SK-N-SH (cell line): ENCODE data around the gene CASZ1. TPM values are rescaled to one million over a fixed set of nuclear protein-coding genes. Genes with fewer than 3 reads are reported as not detected.

Source experiments
- CTCF ChIA-PET: fragments of 300-600, 350-600 bp; formaldehyde crosslinking; extraction: SDS; loops from one replicate; lab custom pipeline; 2021; lab: Yijun Ruan, JAX
- POLR2A ChIA-PET: fragments of 350-600 bp; sonication (Branson Sonifier 250); formaldehyde crosslinking; extraction: SDS; loops from one replicate; lab custom pipeline; 2020; ENCODE audit warnings: antibody characterized with exemption, inconsistent platforms; lab: Yijun Ruan, JAX
- DNase-seq: peaks from one replicate; pipeline ENCODE4 v3.0.0; 2012
- H2AFZ ChIP-seq: fragments of 200-600 bp; sonication (generic); 2 replicates; pipeline ENCODE4 v1.8.1; 2016; ENCODE audit warnings: antibody characterized with exemption, mild to moderate bottlenecking, low read depth
- H3F3A ChIP-seq: fragments of 200-600 bp; sonication (generic); replicated peaks from 2 replicates; pipeline ENCODE3; 2016; ENCODE audit warnings: antibody characterized with exemption, mild to moderate bottlenecking; ENCODE audit not compliant: insufficient read depth
- H3K27ac ChIP-seq, 2 experiments: fragments of 200-500 bp in 1 of 2; fragments of 200-600 bp in 1 of 2; sonication (Bioruptor generic) in 1 of 2; sonication (generic), shearing (Covaris generic) in 1 of 2; 2 replicates each; pipeline versions ENCODE4 v1.5.1 to v1.6.1; 2014 to 2016; ENCODE audit warnings: low read depth in 2 of 2, inconsistent platforms in 1 of 2, low read length in 1 of 2, mild to moderate bottlenecking in 1 of 2, mixed read lengths in 1 of 2
- H3K27me3 ChIP-seq: fragments of 200-600 bp; sonication (generic), shearing (Covaris generic); 2 replicates; pipeline ENCODE4 v1.6.1; 2016; ENCODE audit warnings: mixed run types; ENCODE audit not compliant: insufficient read depth
- H3K36me3 ChIP-seq, 2 experiments: fragments of 200-500 bp in 1 of 2; fragments of 200-600 bp in 1 of 2; sonication (Bioruptor generic) in 1 of 2; sonication (generic) in 1 of 2; replicated peaks in 1 of 2; 2 replicates each; pipeline versions ENCODE3 to v1.5.1; 2014 to 2016; ENCODE audit warnings: low read length in 1 of 2, mild to moderate bottlenecking in 1 of 2; ENCODE audit not compliant: insufficient read depth in 2 of 2, control insufficient read depth in 1 of 2
- H3K4me1 ChIP-seq, 2 experiments: fragments of 200-500 bp in 1 of 2; fragments of 200-600 bp in 1 of 2; sonication (Bioruptor generic) in 1 of 2; sonication (generic), shearing (Covaris generic) in 1 of 2; 2 replicates each; pipeline versions ENCODE4 v1.5.1 to v1.6.1; 2014 to 2016; ENCODE audit warnings: low read depth in 1 of 2, low read length in 1 of 2, mixed run types in 1 of 2; ENCODE audit not compliant: insufficient read depth in 2 of 2, control insufficient read depth in 1 of 2
- H3K4me2 ChIP-seq: fragments of 200-600 bp; sonication (generic), shearing (Covaris generic); 2 replicates; pipeline ENCODE4 v1.6.1; 2017; ENCODE audit warnings: mixed run types
- H3K4me3 ChIP-seq, 2 experiments: fragments of 200-500 bp in 1 of 2; fragments of 200-600 bp in 1 of 2; sonication (Bioruptor generic) in 1 of 2; sonication (generic), shearing (Covaris generic) in 1 of 2; 2 replicates each; pipeline versions ENCODE4 v1.5.1 to v1.8.1; 2014 to 2016; ENCODE audit warnings: low read depth in 2 of 2, inconsistent platforms in 1 of 2, low read length in 1 of 2, mild to moderate bottlenecking in 1 of 2, mixed read lengths in 1 of 2, moderate library complexity in 1 of 2
- H3K79me2 ChIP-seq: fragments of 200-600 bp; sonication (generic); 2 replicates; pipeline ENCODE4 v1.8.1; 2017; ENCODE audit warnings: mild to moderate bottlenecking; ENCODE audit not compliant: insufficient read depth
- H3K9ac ChIP-seq: fragments of 200-600 bp; sonication (generic); 2 replicates; pipeline ENCODE4 v1.6.1; 2017; ENCODE audit warnings: mixed run types
- H3K9me2 ChIP-seq: fragments of 200-600 bp; sonication (generic); 2 replicates; pipeline ENCODE4 v1.6.1; 2017; ENCODE audit warnings: mixed run types
- H3K9me3 ChIP-seq: fragments of 200-600 bp; sonication (generic); 2 replicates; pipeline ENCODE4 v1.6.1; 2017; ENCODE audit warnings: mixed run types, mild to moderate bottlenecking, moderate library complexity
- H4K20me1 ChIP-seq: fragments of 200-600 bp; sonication (generic); 2 replicates; pipeline ENCODE4 v1.6.1; 2017; ENCODE audit warnings: mild to moderate bottlenecking, mixed run types; ENCODE audit not compliant: insufficient read depth
- ELF1 ChIP-seq: IDR thresholded peaks from 2 replicates; pipeline ENCODE4 v1.4.0; 2012
- EP300 ChIP-seq, 2 experiments: IDR thresholded peaks; 2 replicates each; pipeline versions ENCODE4 v1.4.0 to v1.6.1; 2012; ENCODE audit warnings: borderline replicate concordance in 1 of 2, low read depth in 1 of 2, low read length in 1 of 2
- EZH2phosphoT487 ChIP-seq: fragments of 200-600 bp; sonication (generic); IDR thresholded peaks from 2 replicates; pipeline ENCODE4 v1.6.1; 2017; ENCODE audit warnings: low read depth, mixed run types, mild to moderate bottlenecking, antibody characterized with exemption, moderate library complexity, borderline replicate concordance
- FOSL2 ChIP-seq: IDR thresholded peaks from 2 replicates; pipeline ENCODE4 v1.4.0; 2012; ENCODE audit warnings: low read depth, mild to moderate bottlenecking, moderate library complexity, borderline replicate concordance
- GABPA ChIP-seq: IDR thresholded peaks from 2 replicates; pipeline ENCODE4 v1.4.0; 2012; ENCODE audit warnings: low read depth, mild to moderate bottlenecking
- IRF3 ChIP-seq: fragments of 150-350 bp; IDR thresholded peaks from 2 replicates; pipeline ENCODE4 v1.6.1; 2016; ENCODE audit warnings: mild to moderate bottlenecking, low read depth, low read length
- JUND ChIP-seq: IDR thresholded peaks from 2 replicates; pipeline ENCODE4 v1.4.0; 2012
- MEF2A ChIP-seq: IDR thresholded peaks from 2 replicates; pipeline ENCODE4 v1.4.0; 2012; ENCODE audit warnings: low read depth, borderline replicate concordance
- MXI1 ChIP-seq: IDR thresholded peaks from 2 replicates; pipeline ENCODE4 v1.6.1; 2012; ENCODE audit warnings: mild to moderate bottlenecking, low read depth, low read length, improper control_type of control experiment
- NRF1 ChIP-seq: IDR thresholded peaks from 2 replicates; pipeline ENCODE4 v1.6.1; 2012; ENCODE audit warnings: low read depth, mild to moderate bottlenecking, low read length
- RCOR1 ChIP-seq: fragments of 150-350 bp; IDR thresholded peaks from 2 replicates; pipeline ENCODE4 v1.6.1; 2017; ENCODE audit warnings: antibody characterized with exemption, low read length
- REST ChIP-seq: IDR thresholded peaks from 2 replicates; pipeline ENCODE4 v1.6.1; 2012; ENCODE audit warnings: mild to moderate bottlenecking, low read depth, low read length, moderate library complexity
- RFX5 ChIP-seq: IDR thresholded peaks from 2 replicates; pipeline ENCODE4 v1.6.1; 2012; ENCODE audit warnings: mild to moderate bottlenecking, improper control_type of control experiment, low read length
- RXRA ChIP-seq: IDR thresholded peaks from 2 replicates; pipeline ENCODE4 v1.4.0; 2012; ENCODE audit warnings: low read depth, mild to moderate bottlenecking, borderline replicate concordance
- SIN3A ChIP-seq: IDR thresholded peaks from 2 replicates; pipeline ENCODE4 v1.6.1; 2012; ENCODE audit warnings: low read depth, mild to moderate bottlenecking, low read length, moderate library complexity, borderline replicate concordance
- TCF12 ChIP-seq: IDR thresholded peaks from 2 replicates; pipeline ENCODE4 v1.4.0; 2012
- TEAD4 ChIP-seq: IDR thresholded peaks from 2 replicates; pipeline ENCODE4 v1.4.0; 2012; ENCODE audit warnings: mild to moderate bottlenecking, borderline replicate concordance; ENCODE audit not compliant: insufficient read depth
- USF1 ChIP-seq: IDR thresholded peaks from 2 replicates; pipeline ENCODE4 v1.4.0; 2012; ENCODE audit warnings: low read depth, borderline replicate concordance
- YY1 ChIP-seq: IDR thresholded peaks from 2 replicates; pipeline ENCODE4 v1.4.0; 2012; ENCODE audit warnings: low read depth, mild to moderate bottlenecking
- ZBTB33 ChIP-seq: IDR thresholded peaks from 2 replicates; pipeline ENCODE4 v1.4.0; 2012; ENCODE audit warnings: low read depth, borderline replicate concordance
- WGBS: methylation state at CpG from one replicate; pipeline ENCODE4 v1.1.6; 2017; ENCODE audit warnings: low lambda C conversion rate; 5-methylcytosine and 5-hydroxymethylcytosine counted together
- polyA plus RNA-seq, 3 experiments: library from polyadenylated mRNA; depleted of rRNA; stranded (reverse); fragments of >200 nt; gene quantifications; 2 replicates each; pipeline ENCODE4 v1.2.3, GENCODE V29; 2012

Gene CASZ1
- polyA plus RNA-seq, 1 of the 3 experiments (the other 2 are of a cell fraction), result 0.51 TPM

- 91% methylated on average over 36 of the region's 41 CpGs for WGBS
- no peaks in the 10 kb centered on the region for H3F3A ChIP-seq
- H3K4me3 ChIP-seq, result no peak overlapping the region
- CTCF ChIA-PET, result no interaction called here
- H3K4me2 ChIP-seq, result no peak overlapping the region
- DNase-seq, result no peak
- TF ChIP-seq YY1, result no peak
- TF ChIP-seq MEF2A, result no peak
- no peak for TF ChIP-seq ELF1
- TF ChIP-seq ZBTB33, result no peak
- TF ChIP-seq EP300 (IDR thresholded peaks at IDR 0.05; ENCODE audit: borderline replicate concordance in 1 of 2, low read depth in 1 of 2, low read length in 1 of 2), result no peak
- TF ChIP-seq RFX5, result no peak
- TF ChIP-seq RXRA, result no peak
- no peak for TF ChIP-seq TCF12
- no peak for TF ChIP-seq RCOR1
- TF ChIP-seq NRF1, result no peak
- TF ChIP-seq SIN3A, result no peak
- no peak for TF ChIP-seq JUND
- TF ChIP-seq GABPA, result no peak
- H3K4me1 ChIP-seq, result peaks cover 0 to 26% of the 10 kb centered on the region in 2 experiments; a peak in 1 of 4 replicates
- H3K79me2 ChIP-seq, result no peaks in the 10 kb centered on the region
- H2AFZ ChIP-seq, result no peak overlapping the region
- H3K27me3 ChIP-seq, result no peaks in the 10 kb centered on the region
- H3K9ac ChIP-seq, result no peak overlapping the region
- no peaks in the 10 kb centered on the region for H3K9me3 ChIP-seq
- no peak overlapping the region for H3K27ac ChIP-seq
- POLR2A ChIA-PET, result no interaction called here
- no peaks in the 10 kb centered on the region for H3K9me2 ChIP-seq
- no peaks in the 10 kb centered on the region for H4K20me1 ChIP-seq
- no peaks in the 10 kb centered on the region for H3K36me3 ChIP-seq
These were observed 142.9 kb downstream of the CASZ1 start for GRCh38 chr1:10653370-10654125.

- CTCF ChIA-PET, result no interaction called here
- POLR2A ChIA-PET, result no interaction called here
- 79% methylated on average over 10 of the region's 12 CpGs for WGBS
- TF ChIP-seq EZH2phosphoT487 (no peak), RCOR1 (no peak), RFX5 (no peak), ELF1 (no peak), SIN3A (no peak), RXRA (no peak), FOSL2 (no peak), TEAD4 (no peak), USF1 (no peak), MXI1 (no peak), IRF3 (no peak), REST (no peak)
These were observed 143.8 kb downstream of the CASZ1 start for GRCh38 chr1:10652626-10653025.

More at GRCh38 chr1:10652626-10653025, 143.8 kb downstream of the CASZ1 start:
- Histone ChIP-seq H3F3A (no peaks in the 10 kb centered on the region), H4K20me1 (no peaks in the 10 kb centered on the region), H3K9ac (no peak overlapping the region), H3K27ac (no peak overlapping the region), H3K27me3 (no peaks in the 10 kb centered on the region), H2AFZ (no peak overlapping the region), H3K36me3 (no peaks in the 10 kb centered on the region), H3K4me3 (no peak overlapping the region), H3K4me2 (no peak overlapping the region), H3K9me2 (no peaks in the 10 kb centered on the region), H3K9me3 (no peaks in the 10 kb centered on the region), H3K4me1 (peaks cover 0 to 17% of the 10 kb centered on the region in 2 experiments; a peak in 1 of 4 replicates), H3K79me2 (no peaks in the 10 kb centered on the region)
- no peak for DNase-seq
